OCI-LY3 (cell line): Measurements from ENCODE around the gene ST14.

Experiments
- EZH2phosphoT487 ChIP-seq: fragments of 200-600 bp; shearing (Covaris generic); IDR thresholded peaks from 2 replicates; pipeline ENCODE4 v1.6.1; 2018; ENCODE audit warnings: antibody characterized with exemption, mixed run types, low read depth
- TF ChIP-seq, protein P1 (sequence below): fragments of 200-600, 300-600 bp; sonication (generic); IDR thresholded peaks from 2 replicates; pipeline ENCODE4 v1.5.1; 2014; ENCODE audit warnings: antibody characterized with exemption, low read length, low read depth

DNA sequence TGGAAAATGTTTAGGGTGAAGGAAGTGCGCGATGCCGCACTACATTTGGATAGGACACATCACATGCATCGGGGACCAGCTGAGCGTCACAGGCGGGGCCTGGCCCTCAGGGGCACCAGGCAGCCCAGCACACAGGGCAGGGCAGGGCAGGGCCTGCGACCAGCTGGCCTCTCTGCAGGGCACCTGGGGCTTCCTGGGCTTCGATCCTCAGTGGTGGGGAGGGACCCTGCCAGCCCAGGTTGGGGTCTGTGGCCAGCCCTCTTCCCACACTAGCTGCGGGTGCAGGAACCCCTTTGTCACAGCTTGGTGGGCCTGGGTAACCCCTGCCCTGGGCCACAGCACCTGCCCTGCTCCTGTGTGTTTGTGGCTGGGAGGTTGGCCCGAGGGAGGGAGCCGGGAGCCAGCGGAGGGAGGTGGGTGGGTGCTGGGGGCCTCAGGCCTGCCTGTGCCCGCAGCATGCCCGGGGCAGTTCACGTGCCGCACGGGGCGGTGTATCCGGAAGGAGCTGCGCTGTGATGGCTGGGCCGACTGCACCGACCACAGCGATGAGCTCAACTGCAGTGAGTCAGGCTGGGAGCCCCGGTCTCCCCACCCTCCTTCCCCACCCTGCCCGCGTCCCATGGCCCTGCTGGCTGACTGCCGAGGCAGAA lies 37.9 kb downstream of the ST14 start:
- TF ChIP-seq, protein P1, sequence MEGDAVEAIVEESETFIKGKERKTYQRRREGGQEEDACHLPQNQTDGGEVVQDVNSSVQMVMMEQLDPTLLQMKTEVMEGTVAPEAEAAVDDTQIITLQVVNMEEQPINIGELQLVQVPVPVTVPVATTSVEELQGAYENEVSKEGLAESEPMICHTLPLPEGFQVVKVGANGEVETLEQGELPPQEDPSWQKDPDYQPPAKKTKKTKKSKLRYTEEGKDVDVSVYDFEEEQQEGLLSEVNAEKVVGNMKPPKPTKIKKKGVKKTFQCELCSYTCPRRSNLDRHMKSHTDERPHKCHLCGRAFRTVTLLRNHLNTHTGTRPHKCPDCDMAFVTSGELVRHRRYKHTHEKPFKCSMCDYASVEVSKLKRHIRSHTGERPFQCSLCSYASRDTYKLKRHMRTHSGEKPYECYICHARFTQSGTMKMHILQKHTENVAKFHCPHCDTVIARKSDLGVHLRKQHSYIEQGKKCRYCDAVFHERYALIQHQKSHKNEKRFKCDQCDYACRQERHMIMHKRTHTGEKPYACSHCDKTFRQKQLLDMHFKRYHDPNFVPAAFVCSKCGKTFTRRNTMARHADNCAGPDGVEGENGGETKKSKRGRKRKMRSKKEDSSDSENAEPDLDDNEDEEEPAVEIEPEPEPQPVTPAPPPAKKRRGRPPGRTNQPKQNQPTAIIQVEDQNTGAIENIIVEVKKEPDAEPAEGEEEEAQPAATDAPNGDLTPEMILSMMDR, result no peak
- TF ChIP-seq EZH2phosphoT487, result no peak
